Tibial artery (tissue), 4 donors: ENCODE results near the gene GLS.

ENCODE experiments used
- DNase-seq, 2 donors: peaks; one replicate each; pipeline ENCODE4 v3.0.0-alpha.2; 2019
- H3K27ac ChIP-seq, 2 donors: fragments of 200-600 bp; sonication (generic) in 1 of 2; 1 replicate in 1 of 2; 2 replicates in 1 of 2; pipeline ENCODE4 v1.5.1; 2018 to 2019; ENCODE audit warnings: mild to moderate bottlenecking in 1 of 2
- H3K27me3 ChIP-seq, 2 donors: fragments of 200-600 bp; sonication (generic) in 1 of 2; one replicate each; pipeline versions ENCODE4 v1.5.1 to v1.6.0; 2016 to 2019
- H3K36me3 ChIP-seq, 3 donors: fragments of 200-600 bp; sonication (generic) in 2 of 3; one replicate each; pipeline ENCODE4 v1.5.1; 2016 to 2019; ENCODE audit warnings: mild to moderate bottlenecking in 2 of 3
- H3K4me1 ChIP-seq, 4 donors: fragments of 200-600 bp; sonication (generic) in 2 of 4; 1 replicate in 3 of 4; 2 replicates in 1 of 4; pipeline ENCODE4 v1.5.1; 2016 to 2019
- H3K4me3 ChIP-seq, 2 donors: fragments of 200-600 bp; sonication (generic) in 1 of 2; 1 replicate in 1 of 2; 2 replicates in 1 of 2; pipeline ENCODE4 v1.5.1; 2018 to 2019; ENCODE audit warnings: mild to moderate bottlenecking in 2 of 2
- H3K9me3 ChIP-seq, 3 donors: fragments of 200-600 bp; sonication (generic) in 1 of 3; one replicate each; pipeline ENCODE4 v1.5.1; 2016 to 2019
- intact Hi-C: fragments of 100-400 bp; cut with DNase I; formaldehyde crosslinking; loops from one replicate; pipeline ENCODE4 v1.15.0; 2023; ENCODE audit warnings: low total_unique reads
- TF ChIP-seq, protein P1 (sequence below), 2 experiments: fragments of 200-600 bp in 1 of 2; fragments of 450-650 bp in 1 of 2; IDR thresholded peaks; one replicate each; pipeline ENCODE4 v1.5.1; 2017 to 2019; ENCODE audit warnings: antibody characterized with exemption in 2 of 2, mild to moderate bottlenecking in 1 of 2, moderate library complexity in 1 of 2

The GLS gene

DNA sequence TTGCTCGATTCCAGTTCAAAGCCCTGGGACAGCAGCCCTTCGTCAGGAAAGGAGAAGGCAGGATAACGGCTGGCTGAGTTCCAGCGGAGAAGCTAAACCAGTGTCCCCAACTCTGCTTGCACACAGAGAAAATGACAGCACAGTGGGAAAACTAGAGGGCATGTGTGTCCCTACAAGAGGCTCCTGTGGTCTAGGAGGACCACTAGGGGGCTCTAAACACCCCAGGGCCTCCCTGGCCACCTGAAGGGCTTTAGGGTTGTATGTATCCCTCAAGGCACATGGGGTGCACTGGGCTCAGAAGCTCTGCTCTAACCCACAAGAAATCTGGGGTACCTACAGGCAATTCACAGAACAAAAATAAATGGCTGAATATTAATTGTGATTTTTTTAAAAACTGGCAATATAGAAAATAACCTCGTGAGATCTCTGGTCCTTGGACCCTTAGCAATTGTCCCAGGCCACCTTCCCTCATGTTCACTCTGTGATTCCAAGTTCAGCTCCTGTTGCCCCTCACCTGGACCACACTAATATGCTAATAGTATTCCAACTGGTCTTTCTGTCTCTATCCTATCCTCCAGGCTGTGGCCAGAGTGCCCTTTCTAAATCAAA, 115.8 kb downstream of the GLS start:
- Histone ChIP-seq H3K27me3 (no peaks in the 10 kb centered on the region), H3K27ac (no peak overlapping the region), H3K4me1 (no peaks in the 10 kb centered on the region), H3K36me3 (peaks cover 77 to 96% (median 88%) of the 10 kb centered on the region in 3 donors), H3K4me3 (no peak overlapping the region), H3K9me3 (no peaks in the 10 kb centered on the region)
- intact Hi-C loops = no loop called here
- TF ChIP-seq, protein P1, sequence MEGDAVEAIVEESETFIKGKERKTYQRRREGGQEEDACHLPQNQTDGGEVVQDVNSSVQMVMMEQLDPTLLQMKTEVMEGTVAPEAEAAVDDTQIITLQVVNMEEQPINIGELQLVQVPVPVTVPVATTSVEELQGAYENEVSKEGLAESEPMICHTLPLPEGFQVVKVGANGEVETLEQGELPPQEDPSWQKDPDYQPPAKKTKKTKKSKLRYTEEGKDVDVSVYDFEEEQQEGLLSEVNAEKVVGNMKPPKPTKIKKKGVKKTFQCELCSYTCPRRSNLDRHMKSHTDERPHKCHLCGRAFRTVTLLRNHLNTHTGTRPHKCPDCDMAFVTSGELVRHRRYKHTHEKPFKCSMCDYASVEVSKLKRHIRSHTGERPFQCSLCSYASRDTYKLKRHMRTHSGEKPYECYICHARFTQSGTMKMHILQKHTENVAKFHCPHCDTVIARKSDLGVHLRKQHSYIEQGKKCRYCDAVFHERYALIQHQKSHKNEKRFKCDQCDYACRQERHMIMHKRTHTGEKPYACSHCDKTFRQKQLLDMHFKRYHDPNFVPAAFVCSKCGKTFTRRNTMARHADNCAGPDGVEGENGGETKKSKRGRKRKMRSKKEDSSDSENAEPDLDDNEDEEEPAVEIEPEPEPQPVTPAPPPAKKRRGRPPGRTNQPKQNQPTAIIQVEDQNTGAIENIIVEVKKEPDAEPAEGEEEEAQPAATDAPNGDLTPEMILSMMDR (IDR thresholded peaks at IDR 0.05) = peak; percentile 25 to 44
- DNase-seq = no peak

DNA sequence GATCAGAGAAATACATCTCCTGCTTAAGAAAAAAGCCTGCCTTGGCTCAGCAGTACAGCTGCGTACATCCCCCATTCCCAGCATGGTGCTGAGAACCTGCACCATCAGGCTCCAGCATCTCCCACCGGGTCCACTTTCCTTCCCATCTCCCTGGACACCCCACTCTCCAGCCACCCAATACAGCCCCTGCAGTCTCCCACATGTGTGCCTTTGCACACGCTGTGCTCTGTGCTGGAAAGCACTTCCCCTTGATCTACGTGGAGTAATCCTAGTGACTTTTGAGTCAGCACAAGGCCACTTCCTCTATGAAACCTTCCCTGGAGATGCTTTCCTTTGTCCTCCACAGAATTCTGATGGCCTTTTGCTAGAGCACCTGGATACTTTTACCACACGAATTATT, 116.3 kb downstream of the GLS start:
- no peaks in the 10 kb centered on the region for H3K9me3 ChIP-seq
- no peak for DNase-seq
- H3K27me3 ChIP-seq = no peaks in the 10 kb centered on the region
- no peak overlapping the region for H3K4me3 ChIP-seq
- no peaks in the 10 kb centered on the region for H3K4me1 ChIP-seq
- peaks cover 77 to 99% (median 90%) of the 10 kb centered on the region in 3 donors for H3K36me3 ChIP-seq
- intact Hi-C loops = no loop called here
- no peak overlapping the region for H3K27ac ChIP-seq
- TF ChIP-seq, protein P1 (IDR thresholded peaks at IDR 0.05) = no peak

DNA sequence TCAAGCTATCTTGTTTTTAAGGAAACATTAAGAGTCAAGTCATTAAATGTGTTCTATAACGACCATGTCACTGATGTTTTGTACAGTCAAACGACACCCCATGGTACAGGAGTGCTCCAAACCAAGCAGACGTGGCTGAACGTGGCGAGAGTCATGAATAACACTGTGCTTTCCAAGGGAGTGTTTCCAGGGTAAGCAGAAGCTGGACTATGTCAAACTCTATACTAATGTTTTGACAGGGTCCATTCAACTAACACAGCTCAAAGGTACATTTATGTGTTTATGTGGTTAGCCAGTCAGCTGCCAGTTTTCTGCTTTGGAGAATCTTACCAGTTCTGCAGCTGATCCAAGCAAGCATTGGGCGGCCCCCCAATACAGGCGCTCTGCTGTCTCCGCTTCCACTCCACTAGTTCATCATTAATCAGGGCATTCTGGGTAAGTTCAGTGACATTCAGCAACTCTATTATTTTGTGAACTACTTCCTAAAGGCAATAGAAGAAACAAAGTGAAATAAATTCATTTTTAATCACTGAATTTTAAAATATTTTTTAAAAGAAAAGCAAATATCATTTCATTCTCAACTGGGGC, 117.0 kb downstream of the GLS start:
- H3K4me3 ChIP-seq = no peak overlapping the region
- H3K27me3 ChIP-seq = no peaks in the 10 kb centered on the region
- no peaks in the 10 kb centered on the region for H3K4me1 ChIP-seq
- H3K9me3 ChIP-seq = no peaks in the 10 kb centered on the region
- TF ChIP-seq, protein P1 (IDR thresholded peaks at IDR 0.05) = no peak
- intact Hi-C loops = no loop called here
- DNase-seq = no peak
- peaks cover 75 to 100% (median 91%) of the 10 kb centered on the region in 3 donors for H3K36me3 ChIP-seq
- no peak overlapping the region for H3K27ac ChIP-seq

DNA sequence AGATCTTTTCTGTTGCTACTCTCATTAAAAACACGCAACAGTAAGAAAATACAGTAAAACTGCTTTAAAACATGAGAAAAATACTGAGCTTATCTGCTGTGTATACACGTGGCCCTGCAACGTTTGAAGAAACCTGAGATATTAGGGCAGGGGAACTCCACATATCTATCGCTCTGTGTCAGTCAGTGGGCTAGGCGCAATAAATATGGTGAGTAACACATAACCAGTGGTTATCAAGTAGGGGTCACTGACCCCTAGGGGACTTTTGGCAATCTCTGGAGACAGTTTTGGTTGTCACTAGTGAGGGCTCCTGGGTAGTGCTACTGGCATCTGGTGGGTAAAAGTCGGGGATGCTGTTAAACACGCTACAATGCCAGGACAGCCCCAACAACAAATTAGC, 118.4 kb downstream of the GLS start:
- intact Hi-C loops = no loop called here
- Histone ChIP-seq H3K27me3 (no peaks in the 10 kb centered on the region), H3K27ac (no peak overlapping the region), H3K4me3 (no peak overlapping the region), H3K4me1 (no peaks in the 10 kb centered on the region), H3K36me3 (peaks cover 76 to 100% (median 91%) of the 10 kb centered on the region in 3 donors), H3K9me3 (no peaks in the 10 kb centered on the region)
- DNase-seq = no peak
- TF ChIP-seq, protein P1 (IDR thresholded peaks at IDR 0.05) = no peak

DNA sequence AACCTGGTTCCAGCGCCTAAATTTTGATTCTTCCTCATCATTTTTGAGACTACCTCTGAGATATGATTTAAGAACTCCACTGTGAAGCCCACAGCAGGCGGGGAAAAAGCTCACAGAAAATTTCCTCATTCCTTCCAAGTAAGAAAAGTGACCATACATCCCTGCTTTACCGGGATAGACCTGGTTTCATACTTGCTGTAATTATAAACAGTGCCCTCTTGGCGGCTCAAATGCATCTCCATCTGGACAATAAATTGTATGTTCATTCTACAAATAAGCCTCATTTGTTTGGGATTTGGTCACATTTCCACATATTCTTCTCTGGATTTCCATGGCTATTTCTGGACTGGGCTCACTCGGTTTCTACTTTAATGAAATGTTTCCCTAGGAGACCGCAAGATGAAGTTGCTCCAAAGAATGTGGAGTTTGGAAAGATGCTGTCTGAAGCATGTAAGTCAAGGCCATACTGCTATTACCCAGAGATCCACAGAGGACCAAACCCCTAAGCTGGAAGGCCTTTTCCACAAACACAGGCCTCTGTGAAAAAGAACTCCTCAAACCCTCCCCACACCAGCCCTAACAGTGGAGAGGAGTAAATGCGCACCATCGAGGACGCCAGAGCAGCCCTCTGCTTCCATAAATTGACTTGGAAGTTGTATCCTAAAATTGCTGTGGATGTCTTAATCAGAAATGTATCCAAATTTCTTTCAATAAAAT, 119.5 kb downstream of the GLS start:
- no peaks in the 10 kb centered on the region for H3K27me3 ChIP-seq
- H3K4me1 ChIP-seq = no peaks in the 10 kb centered on the region
- TF ChIP-seq, protein P1 (IDR thresholded peaks at IDR 0.05) = no peak
- H3K4me3 ChIP-seq = no peak overlapping the region
- intact Hi-C loops = no loop called here
- no peaks in the 10 kb centered on the region for H3K9me3 ChIP-seq
- H3K36me3 ChIP-seq = peaks cover 76 to 99% (median 93%) of the 10 kb centered on the region in 3 donors
- H3K27ac ChIP-seq = no peak overlapping the region
- DNase-seq = no peak
